IPS-20b (cell line): ENCODE results near the gene TMEM123.
A peak's percentile ranks its signal among the peaks of the same experiment; 100 is the strongest.

Experiments
- H3K27ac ChIP-seq: one replicate; pipeline ENCODE4 v1.5.1; 2013; ENCODE audit warnings: low read length
- H3K27me3 ChIP-seq: 2 replicates; pipeline ENCODE4 v1.6.1; 2013; ENCODE audit warnings: mild to moderate bottlenecking, low read length, inconsistent platforms; ENCODE audit not compliant: insufficient read depth
- H3K36me3 ChIP-seq: 2 replicates; pipeline ENCODE4 v1.6.1; 2013; ENCODE audit warnings: low read depth, mild to moderate bottlenecking, inconsistent platforms, low read length, moderate library complexity; ENCODE audit not compliant: insufficient read depth
- H3K4me1 ChIP-seq: 2 replicates; pipeline ENCODE4 v1.6.1; 2013; ENCODE audit warnings: mild to moderate bottlenecking, control low read depth, inconsistent platforms, low read length, moderate library complexity; ENCODE audit not compliant: insufficient read depth
- H3K4me3 ChIP-seq: 2 replicates; pipeline ENCODE4 v1.5.1; 2013; ENCODE audit warnings: mild to moderate bottlenecking, low read length, inconsistent platforms
- H3K9ac ChIP-seq: 2 replicates; pipeline ENCODE4 v1.6.1; 2013; ENCODE audit warnings: low read depth, mild to moderate bottlenecking, inconsistent platforms, low read length, moderate library complexity
- H3K9me3 ChIP-seq: 2 replicates; pipeline ENCODE4 v1.6.1; 2013; ENCODE audit warnings: mild to moderate bottlenecking, low read depth, low read length, inconsistent platforms; ENCODE audit not compliant: insufficient read depth

The TMEM123 gene

GRCh38 chr11:102452461-102453301 lies at the start of gene TMEM123:
Gene TMEM123, minus strand, starts transcription at chr11:102452765. Its CDS starts 142 bp downstream, at chr11:102452623.
- H3K4me1 ChIP-seq: peaks cover 29% of the 10 kb centered on the region
- H3K27me3 ChIP-seq: peaks cover 41% of the 10 kb centered on the region

GRCh38 chr11:102500829-102501228 lies 48.3 kb upstream of the TMEM123 start:
- no peak overlapping the region for H3K4me3 ChIP-seq
- no peaks in the 10 kb centered on the region; the same call in 1 of the 2 replicates for H3K4me1 ChIP-seq
- no peak overlapping the region for H3K27ac ChIP-seq
- H3K27me3 ChIP-seq: no peaks in the 10 kb centered on the region
- no peaks in the 10 kb centered on the region for H3K9me3 ChIP-seq
- H3K36me3 ChIP-seq: no peaks in the 10 kb centered on the region
- no peak overlapping the region for H3K9ac ChIP-seq

More at GRCh38 chr11:102452461-102453301, at the start of gene TMEM123:
- peak within 1 kb of the TSS; percentile 86 for H3K9ac ChIP-seq
- H3K36me3 ChIP-seq: peaks cover 12% of the 10 kb centered on the region
- H3K4me3 ChIP-seq: peak within 1 kb of the TSS; percentile 94
- H3K9me3 ChIP-seq: no peaks in the 10 kb centered on the region
- no peak within 1 kb of the TSS for H3K27ac ChIP-seq

GRCh38 chr11:102499931-102500330 lies 47.4 kb upstream of the TMEM123 start:
- H3K27me3 ChIP-seq: no peaks in the 10 kb centered on the region
- no peak overlapping the region for H3K4me3 ChIP-seq
- H3K36me3 ChIP-seq: no peaks in the 10 kb centered on the region
- H3K9ac ChIP-seq: no peak overlapping the region
- H3K4me1 ChIP-seq: no peaks in the 10 kb centered on the region; the same call in 1 of the 2 replicates
- H3K27ac ChIP-seq: no peak overlapping the region
- H3K9me3 ChIP-seq: no peaks in the 10 kb centered on the region

GRCh38 chr11:102499151-102499550 lies 46.6 kb upstream of the TMEM123 start:
- H3K9me3 ChIP-seq: no peaks in the 10 kb centered on the region
- no peaks in the 10 kb centered on the region; the same call in 1 of the 2 replicates for H3K4me1 ChIP-seq
- no peak overlapping the region for H3K4me3 ChIP-seq
- H3K36me3 ChIP-seq: no peaks in the 10 kb centered on the region
- H3K27ac ChIP-seq: no peak overlapping the region
- H3K27me3 ChIP-seq: no peaks in the 10 kb centered on the region
- H3K9ac ChIP-seq: no peak overlapping the region

- Histone ChIP-seq H3K9me3 (no peaks in the 10 kb centered on the region), H3K4me1 (no peaks in the 10 kb centered on the region; the same call in 1 of the 2 replicates), H3K36me3 (no peaks in the 10 kb centered on the region), H3K4me3 (no peak overlapping the region), H3K9ac (no peak overlapping the region), H3K27me3 (no peaks in the 10 kb centered on the region), H3K27ac (no peak overlapping the region)
Observed at GRCh38 chr11:102497061-102497460, 44.5 kb upstream of the TMEM123 start.

- H3K27ac ChIP-seq: no peak overlapping the region
- H3K36me3 ChIP-seq: no peaks in the 10 kb centered on the region
- H3K9me3 ChIP-seq: no peaks in the 10 kb centered on the region
- peak overlapping the region; percentile 45; the same call in 1 of the 2 replicates for H3K4me3 ChIP-seq
- H3K4me1 ChIP-seq: no peaks in the 10 kb centered on the region; the same call in 1 of the 2 replicates
- H3K27me3 ChIP-seq: no peaks in the 10 kb centered on the region
- H3K9ac ChIP-seq: no peak overlapping the region
Observed at GRCh38 chr11:102495161-102496042, 42.8 kb upstream of the TMEM123 start.

- Histone ChIP-seq H3K27ac (no peak overlapping the region), H3K9ac (no peak overlapping the region), H3K27me3 (no peaks in the 10 kb centered on the region)
Observed at GRCh38 chr11:102494216-102494615, 41.7 kb upstream of the TMEM123 start.

GRCh38 chr11:102493524-102493923 lies 41.0 kb upstream of the TMEM123 start:
- no peak overlapping the region for H3K4me3 ChIP-seq
- H3K27ac ChIP-seq: no peak overlapping the region
- no peaks in the 10 kb centered on the region; the same call in 1 of the 2 replicates for H3K4me1 ChIP-seq
- no peaks in the 10 kb centered on the region for H3K27me3 ChIP-seq
- no peaks in the 10 kb centered on the region for H3K36me3 ChIP-seq
- H3K9me3 ChIP-seq: no peaks in the 10 kb centered on the region
- no peak overlapping the region for H3K9ac ChIP-seq

More at GRCh38 chr11:102494216-102494615, 41.7 kb upstream of the TMEM123 start:
- no peaks in the 10 kb centered on the region; the same call in 1 of the 2 replicates for H3K4me1 ChIP-seq
- H3K4me3 ChIP-seq: no peak overlapping the region
- no peaks in the 10 kb centered on the region for H3K9me3 ChIP-seq
- H3K36me3 ChIP-seq: no peaks in the 10 kb centered on the region

GRCh38 chr11:102491969-102492368 lies 39.4 kb upstream of the TMEM123 start:
- Histone ChIP-seq H3K9ac (no peak overlapping the region), H3K27me3 (no peaks in the 10 kb centered on the region), H3K9me3 (no peaks in the 10 kb centered on the region)

GRCh38 chr11:102489186-102490145 lies 36.9 kb upstream of the TMEM123 start:
- Histone ChIP-seq H3K36me3 (no peaks in the 10 kb centered on the region), H3K27me3 (no peaks in the 10 kb centered on the region), H3K4me1 (no peaks in the 10 kb centered on the region), H3K9me3 (no peaks in the 10 kb centered on the region), H3K4me3 (no peak overlapping the region), H3K9ac (no peak overlapping the region), H3K27ac (no peak overlapping the region)

More at GRCh38 chr11:102491969-102492368, 39.4 kb upstream of the TMEM123 start:
- Histone ChIP-seq H3K36me3 (no peaks in the 10 kb centered on the region), H3K4me1 (no peaks in the 10 kb centered on the region; the same call in 1 of the 2 replicates), H3K27ac (no peak overlapping the region), H3K4me3 (no peak overlapping the region)

GRCh38 chr11:102488208-102488607 lies 35.6 kb upstream of the TMEM123 start:
- Histone ChIP-seq H3K27ac (no peak overlapping the region), H3K27me3 (no peaks in the 10 kb centered on the region), H3K4me3 (no peak overlapping the region), H3K36me3 (no peaks in the 10 kb centered on the region), H3K9me3 (no peaks in the 10 kb centered on the region), H3K4me1 (no peaks in the 10 kb centered on the region), H3K9ac (no peak overlapping the region)
